ENCODE results near the gene KRT82. TPM values are rescaled to one million over a fixed set of nuclear protein-coding genes. Genes with fewer than 3 reads are reported as not detected.

Gene KRT82
- total RNA-seq, 2 donors from 2014 or later = not detected

DNA sequence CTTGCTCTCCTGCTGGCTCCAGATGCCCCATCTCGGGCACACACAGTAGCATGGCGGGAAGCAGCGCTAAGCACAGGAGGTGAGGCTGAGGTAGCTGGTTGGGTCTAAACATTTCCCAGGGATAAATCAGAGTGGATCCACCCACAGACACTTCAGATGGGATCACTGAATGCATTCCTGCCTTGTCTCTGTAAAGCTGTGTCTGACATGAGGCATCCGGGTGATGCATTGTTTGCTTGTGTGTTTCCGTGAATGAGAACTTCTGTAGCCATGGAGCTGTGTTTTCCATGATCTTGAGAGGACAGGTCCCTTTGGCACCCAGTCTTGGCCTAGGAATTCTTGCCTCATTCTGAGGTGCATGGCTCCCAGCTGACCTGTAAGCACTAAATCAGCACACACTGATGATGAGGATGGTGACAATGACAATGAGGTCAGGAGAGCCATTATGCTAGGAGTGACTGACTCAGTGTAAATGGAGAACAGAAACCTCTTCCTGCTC lies 34.7 kb upstream of the KRT82 start:
- H3K27me3 Mint-ChIP-seq (ENCODE audit: insufficient read depth) = peaks cover 2% of the 10 kb centered on the region
- TF ChIP-seq, protein P1, sequence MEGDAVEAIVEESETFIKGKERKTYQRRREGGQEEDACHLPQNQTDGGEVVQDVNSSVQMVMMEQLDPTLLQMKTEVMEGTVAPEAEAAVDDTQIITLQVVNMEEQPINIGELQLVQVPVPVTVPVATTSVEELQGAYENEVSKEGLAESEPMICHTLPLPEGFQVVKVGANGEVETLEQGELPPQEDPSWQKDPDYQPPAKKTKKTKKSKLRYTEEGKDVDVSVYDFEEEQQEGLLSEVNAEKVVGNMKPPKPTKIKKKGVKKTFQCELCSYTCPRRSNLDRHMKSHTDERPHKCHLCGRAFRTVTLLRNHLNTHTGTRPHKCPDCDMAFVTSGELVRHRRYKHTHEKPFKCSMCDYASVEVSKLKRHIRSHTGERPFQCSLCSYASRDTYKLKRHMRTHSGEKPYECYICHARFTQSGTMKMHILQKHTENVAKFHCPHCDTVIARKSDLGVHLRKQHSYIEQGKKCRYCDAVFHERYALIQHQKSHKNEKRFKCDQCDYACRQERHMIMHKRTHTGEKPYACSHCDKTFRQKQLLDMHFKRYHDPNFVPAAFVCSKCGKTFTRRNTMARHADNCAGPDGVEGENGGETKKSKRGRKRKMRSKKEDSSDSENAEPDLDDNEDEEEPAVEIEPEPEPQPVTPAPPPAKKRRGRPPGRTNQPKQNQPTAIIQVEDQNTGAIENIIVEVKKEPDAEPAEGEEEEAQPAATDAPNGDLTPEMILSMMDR (conservative IDR thresholded peaks at IDR 0.05) = no peak
- H3K9me3 Mint-ChIP-seq = no peaks in the 10 kb centered on the region
- H3K27ac ChIP-seq (ENCODE audit: low read depth, low read length) = peak overlapping the region; percentile 69
- H3K4me1 ChIP-seq (ENCODE audit: control insufficient read depth, insufficient read depth, low read length) = no peaks in the 10 kb centered on the region
- WGBS, 2 experiments (ENCODE audit: insufficient coverage in 1 of 2, insufficient read length in 1 of 2) = 85 to 94% methylated on average over 2 to 5 of the region's 5 CpGs
- no peaks in the 10 kb centered on the region for H3K36me3 ChIP-seq (ENCODE audit: control insufficient read depth, insufficient read depth, low read length)
- no peaks in the 10 kb centered on the region for H3K9me3 ChIP-seq (ENCODE audit: control insufficient read depth, low read length)
- H3K27ac Mint-ChIP-seq = no peak overlapping the region
- H3K4me3 Mint-ChIP-seq = no peak overlapping the region
- H3K4me1 Mint-ChIP-seq = peaks cover 4% of the 10 kb centered on the region
- H3K9ac ChIP-seq (ENCODE audit: extremely low read depth, low read length, poor library complexity, severe bottlenecking) = no peak overlapping the region
- no peaks in the 10 kb centered on the region for H3K36me3 Mint-ChIP-seq (ENCODE audit: low read depth)
- H3K4me3 ChIP-seq (ENCODE audit: low read length) = no peak overlapping the region
- peak; percentile 36 for DNase-seq
- no peaks in the 10 kb centered on the region for H3K27me3 ChIP-seq (ENCODE audit: control insufficient read depth, insufficient read depth, low read length, poor library complexity, severe bottlenecking)

DNA sequence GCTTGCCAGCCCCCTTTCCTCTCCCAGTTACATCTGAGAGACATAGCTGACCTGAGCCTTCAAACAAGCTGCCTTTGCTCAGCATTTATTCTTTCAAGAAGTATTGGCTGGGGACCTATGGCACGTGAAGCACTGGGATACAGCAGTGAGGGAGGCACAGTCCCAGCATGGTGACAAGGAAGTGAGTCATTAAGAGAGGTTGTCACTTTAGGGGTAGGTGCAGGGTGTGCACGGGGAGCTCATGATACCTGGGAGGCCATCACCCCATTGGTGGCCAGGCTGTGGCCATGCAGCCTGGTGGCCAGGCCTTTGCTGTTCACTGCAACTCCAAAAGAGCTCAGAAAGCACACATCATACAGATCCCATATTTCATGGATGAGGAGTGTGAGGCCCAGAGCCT lies 33.7 kb upstream of the KRT82 start:
- H3K27ac ChIP-seq (ENCODE audit: low read depth, low read length) = no peak overlapping the region
- H3K4me3 Mint-ChIP-seq = no peak overlapping the region
- DNase-seq = peak; percentile 38
- H3K27me3 ChIP-seq (ENCODE audit: control insufficient read depth, insufficient read depth, low read length, poor library complexity, severe bottlenecking) = no peaks in the 10 kb centered on the region
- no peaks in the 10 kb centered on the region for H3K4me1 ChIP-seq (ENCODE audit: control insufficient read depth, insufficient read depth, low read length)
- H3K36me3 Mint-ChIP-seq (ENCODE audit: low read depth) = no peaks in the 10 kb centered on the region
- peaks cover 2% of the 10 kb centered on the region for H3K27me3 Mint-ChIP-seq (ENCODE audit: insufficient read depth)
- TF ChIP-seq, protein P1 (conservative IDR thresholded peaks at IDR 0.05) = no peak
- peaks cover 4% of the 10 kb centered on the region for H3K4me1 Mint-ChIP-seq
- no peaks in the 10 kb centered on the region for H3K9me3 ChIP-seq (ENCODE audit: control insufficient read depth, low read length)
- no peak overlapping the region for H3K4me3 ChIP-seq (ENCODE audit: low read length)
- WGBS, 2 experiments (ENCODE audit: insufficient coverage in 1 of 2, insufficient read length in 1 of 2) = 89 to 100% methylated on average over 1 to 2 of the region's 2 CpGs
- no peaks in the 10 kb centered on the region for H3K9me3 Mint-ChIP-seq
- no peaks in the 10 kb centered on the region for H3K36me3 ChIP-seq (ENCODE audit: control insufficient read depth, insufficient read depth, low read length)
- H3K9ac ChIP-seq (ENCODE audit: extremely low read depth, low read length, poor library complexity, severe bottlenecking) = no peak overlapping the region
- H3K27ac Mint-ChIP-seq = no peak overlapping the region

DNA sequence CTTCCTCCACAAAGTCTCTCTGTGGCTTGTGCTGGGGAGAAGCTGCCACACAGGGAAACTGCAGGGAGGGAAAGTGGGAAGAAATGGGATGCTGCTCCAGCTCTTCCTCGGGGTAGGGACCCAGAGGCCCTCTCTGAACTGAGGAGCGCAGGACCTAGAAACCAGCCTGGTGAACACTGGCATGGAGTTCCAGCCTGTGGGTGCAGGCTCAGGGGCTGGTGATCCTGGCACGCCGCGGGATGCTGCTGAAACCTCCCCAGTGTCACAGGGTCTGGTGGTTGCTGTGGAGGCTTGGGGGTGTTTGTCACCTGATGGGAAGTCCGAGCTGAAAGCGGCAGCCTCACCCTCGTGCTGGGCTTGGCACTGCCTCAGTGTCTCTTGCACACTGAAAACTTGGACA lies 33.3 kb upstream of the KRT82 start:
- no peaks in the 10 kb centered on the region for H3K36me3 ChIP-seq (ENCODE audit: control insufficient read depth, insufficient read depth, low read length)
- H3K27me3 Mint-ChIP-seq (ENCODE audit: insufficient read depth) = peaks cover 2% of the 10 kb centered on the region
- no peak overlapping the region for H3K4me3 Mint-ChIP-seq
- no peaks in the 10 kb centered on the region for H3K36me3 Mint-ChIP-seq (ENCODE audit: low read depth)
- no peak overlapping the region for H3K27ac ChIP-seq (ENCODE audit: low read depth, low read length)
- H3K27ac Mint-ChIP-seq = no peak overlapping the region
- no peaks in the 10 kb centered on the region for H3K9me3 Mint-ChIP-seq
- H3K9ac ChIP-seq (ENCODE audit: extremely low read depth, low read length, poor library complexity, severe bottlenecking) = no peak overlapping the region
- TF ChIP-seq, protein P1 (conservative IDR thresholded peaks at IDR 0.05) = no peak
- no peak for DNase-seq
- no peaks in the 10 kb centered on the region for H3K4me1 ChIP-seq (ENCODE audit: control insufficient read depth, insufficient read depth, low read length)
- no peak overlapping the region for H3K4me3 ChIP-seq (ENCODE audit: low read length)
- no peaks in the 10 kb centered on the region for H3K9me3 ChIP-seq (ENCODE audit: control insufficient read depth, low read length)
- 81% methylated on average over 3 to 8 of the region's 8 CpGs for WGBS, 2 experiments (ENCODE audit: insufficient coverage in 1 of 2, insufficient read length in 1 of 2)
- H3K4me1 Mint-ChIP-seq = peaks cover 4% of the 10 kb centered on the region
- no peaks in the 10 kb centered on the region for H3K27me3 ChIP-seq (ENCODE audit: control insufficient read depth, insufficient read depth, low read length, poor library complexity, severe bottlenecking)

All from endodermal cell (in vitro differentiated cells).